Mesothelial cell of epicardium (in vitro differentiated cells): Measurements from ENCODE around the gene MLLT6. TPM values are rescaled to one million over a fixed set of nuclear protein-coding genes. Genes with fewer than 3 reads are reported as not detected.

ENCODE experiments used
- DNase-seq, 2 experiments: peaks; one replicate each; pipeline ENCODE4 v3.0.0; 2021; ENCODE audit warnings: low spot score in 2 of 2; ENCODE audit not compliant: unreplicated experiment in 2 of 2
- H3K27ac Mint-ChIP-seq: 2 replicates; pipeline ENCODE4 v1.8.0; 2021; ENCODE audit warnings: mixed read lengths
- H3K27me3 Mint-ChIP-seq: 2 replicates; pipeline ENCODE4 v1.8.0; 2021; ENCODE audit warnings: low read depth, mixed read lengths
- H3K36me3 Mint-ChIP-seq: 2 replicates; pipeline ENCODE4 v1.8.0; 2021; ENCODE audit warnings: mixed read lengths
- H3K4me1 Mint-ChIP-seq: 2 replicates; pipeline ENCODE4 v1.8.0; 2021; ENCODE audit warnings: mixed read lengths
- H3K4me3 Mint-ChIP-seq: 2 replicates; pipeline ENCODE4 v1.8.0; 2021; ENCODE audit warnings: mild to moderate bottlenecking, moderate library complexity, mixed read lengths
- H3K9me3 Mint-ChIP-seq: 2 replicates; pipeline ENCODE4 v1.8.0; 2021; ENCODE audit warnings: mixed read lengths
- CTCF ChIP-seq: fragments of 200-600 bp; sonication (generic); IDR thresholded peaks from one replicate; pipeline ENCODE4 v1.5.0; 2021; ENCODE audit warnings: antibody characterized with exemption; ENCODE audit not compliant: unreplicated experiment
- total RNA-seq: library from RNA; stranded (reverse); gene quantifications from 3 replicates; pipeline ENCODE4 v1.2.1, GENCODE V29; 2021

Gene MLLT6
- total RNA-seq, 1 donor from 2014 or later = 184 TPM

- Mint-ChIP-seq H3K9me3 (no peaks in the 10 kb centered on the region), H3K4me3 (no peak overlapping the region), H3K27ac (no peak overlapping the region), H3K4me1 (no peaks in the 10 kb centered on the region), H3K36me3 (no peaks in the 10 kb centered on the region), H3K27me3 (no peaks in the 10 kb centered on the region)
- no peak for DNase-seq
- TF ChIP-seq CTCF = no peak
These were observed 17.8 kb upstream of the MLLT6 start for GRCh38 chr17:38687286-38687685.

- DNase-seq = no peak
- no peaks in the 10 kb centered on the region for H3K9me3 Mint-ChIP-seq
- H3K4me3 Mint-ChIP-seq = no peak overlapping the region
- peaks cover 12% of the 10 kb centered on the region for H3K4me1 Mint-ChIP-seq
- no peak for TF ChIP-seq CTCF
- H3K36me3 Mint-ChIP-seq = no peaks in the 10 kb centered on the region
- no peak overlapping the region for H3K27ac Mint-ChIP-seq
- H3K27me3 Mint-ChIP-seq = no peaks in the 10 kb centered on the region
These were observed 14.7 kb upstream of the MLLT6 start for GRCh38 chr17:38690386-38690785.

GRCh38 chr17:38691154-38691553 is 13.9 kb upstream of the MLLT6 start:
- no peaks in the 10 kb centered on the region for H3K9me3 Mint-ChIP-seq
- H3K27ac Mint-ChIP-seq = no peak overlapping the region
- H3K4me3 Mint-ChIP-seq = no peak overlapping the region
- H3K27me3 Mint-ChIP-seq = no peaks in the 10 kb centered on the region
- no peak for DNase-seq
- no peaks in the 10 kb centered on the region for H3K36me3 Mint-ChIP-seq
- TF ChIP-seq CTCF = no peak
- H3K4me1 Mint-ChIP-seq = peaks cover 15% of the 10 kb centered on the region

- Mint-ChIP-seq H3K27me3 (no peaks in the 10 kb centered on the region), H3K9me3 (no peaks in the 10 kb centered on the region), H3K36me3 (no peaks in the 10 kb centered on the region), H3K4me3 (no peak overlapping the region), H3K4me1 (peaks cover 15% of the 10 kb centered on the region), H3K27ac (peak overlapping the region; percentile 57)
- no peak for TF ChIP-seq CTCF
- DNase-seq = no peak
These were observed 11.3 kb upstream of the MLLT6 start for GRCh38 chr17:38693700-38694329.

- no peaks in the 10 kb centered on the region for H3K27me3 Mint-ChIP-seq
- DNase-seq = no peak
- peaks cover 35% of the 10 kb centered on the region for H3K4me1 Mint-ChIP-seq
- no peak for TF ChIP-seq CTCF
- H3K27ac Mint-ChIP-seq = peak overlapping the region; percentile 27
- H3K9me3 Mint-ChIP-seq = no peaks in the 10 kb centered on the region
- H3K4me3 Mint-ChIP-seq = no peak overlapping the region
- no peaks in the 10 kb centered on the region for H3K36me3 Mint-ChIP-seq
These were observed 7.8 kb upstream of the MLLT6 start for GRCh38 chr17:38697061-38697820.
